Measurements from ENCODE around the gene PICK1.

GRCh38 chr22:38109371-38110001 is 52.3 kb downstream of the PICK1 start:
- no peak for TF ChIP-seq FOXM1 (IDR thresholded peaks at IDR 0.05; ENCODE audit: borderline replicate concordance, low read depth)
- no peak for TF ChIP-seq REST (IDR thresholded peaks at IDR 0.05; ENCODE audit: low read depth)
- TF ChIP-seq RAD21 (IDR thresholded peaks at IDR 0.05; ENCODE audit: low read depth), result no peak
- TF ChIP-seq TAF1 (IDR thresholded peaks at IDR 0.05; ENCODE audit: low read depth), result no peak
- TF ChIP-seq MAX (IDR thresholded peaks at IDR 0.05), result no peak
- TF ChIP-seq CREB1 (IDR thresholded peaks at IDR 0.05; ENCODE audit: low read depth), result no peak
- peak; percentile 7; the same call in 1 of the 2 replicates for TF ChIP-seq ZBTB7A (IDR thresholded peaks at IDR 0.05; ENCODE audit: low read depth)
